ENCODE measurements around the gene EGFR. TPM values are rescaled to one million over a fixed set of nuclear protein-coding genes. Genes with fewer than 3 reads are reported as not detected.

The EGFR gene
- total RNA-seq, 4 donors from 2014 or later: 45.5 to 61.1 (median 56.9) TPM

- DNase-seq: peak; percentile 52 to 90 (median 90)
- no peak for TF ChIP-seq POLR2A (IDR thresholded peaks at IDR 0.05)
- peak in 5 of 6 experiments; percentile 24 to 94 (median 90) for TF ChIP-seq CTCF (IDR thresholded peaks at IDR 0.05)
- H3K36me3 ChIP-seq: no peaks in the 10 kb centered on the region
- H3K27ac ChIP-seq: peak overlapping the region in 1 of 4 donors; percentile 32
- H3K4me3 ChIP-seq: peak overlapping the region; percentile 35 to 67 (median 57)
- no peaks in the 10 kb centered on the region for H3K9me3 ChIP-seq
- peaks cover 0 to 10% (median 3%) of the 10 kb centered on the region in 4 donors for H3K4me1 ChIP-seq
- H3K27me3 ChIP-seq: no peaks in the 10 kb centered on the region
Measured at GRCh38 chr7:55255496-55256445, 237.0 kb downstream of the EGFR start.

DNA sequence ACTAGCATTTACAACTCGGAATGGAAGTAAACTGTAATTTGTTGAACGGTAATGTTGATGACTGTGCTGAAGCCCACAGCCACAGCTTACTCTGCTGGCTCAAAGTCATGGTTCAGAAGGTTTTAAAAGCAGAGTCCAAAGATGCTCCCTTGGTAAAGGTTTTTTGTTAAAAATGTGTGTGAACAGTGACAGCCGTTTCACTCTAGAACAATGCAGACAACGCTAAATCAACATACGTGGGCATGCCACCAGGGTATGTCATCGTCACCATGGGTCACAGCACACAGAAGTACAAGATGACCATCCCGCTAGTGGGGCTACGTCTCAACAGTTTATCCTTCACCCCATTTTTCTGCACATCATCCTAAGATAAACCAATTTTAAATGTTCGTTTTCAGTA lies 239.8 kb downstream of the EGFR start:
- Histone ChIP-seq H3K27ac (no peak overlapping the region), H3K4me1 (peaks cover 0 to 10% (median 3%) of the 10 kb centered on the region in 4 donors), H3K9me3 (no peaks in the 10 kb centered on the region), H3K36me3 (no peaks in the 10 kb centered on the region), H3K4me3 (no peak overlapping the region), H3K27me3 (no peaks in the 10 kb centered on the region)
- TF ChIP-seq POLR2A (IDR thresholded peaks at IDR 0.05) (no peak), CTCF (IDR thresholded peaks at IDR 0.05) (no peak)
- DNase-seq: no peak

- H3K36me3 ChIP-seq: no peaks in the 10 kb centered on the region
- no peak overlapping the region for H3K4me3 ChIP-seq
- no peaks in the 10 kb centered on the region for H3K27me3 ChIP-seq
- H3K4me1 ChIP-seq: peaks cover 0 to 4% (median 0%) of the 10 kb centered on the region in 4 donors
- no peaks in the 10 kb centered on the region for H3K9me3 ChIP-seq
- no peak for DNase-seq
- H3K27ac ChIP-seq: no peak overlapping the region
- TF ChIP-seq CTCF (IDR thresholded peaks at IDR 0.05) (no peak), POLR2A (IDR thresholded peaks at IDR 0.05) (no peak)
Measured at GRCh38 chr7:55260171-55260570, 241.4 kb downstream of the EGFR start.

- Histone ChIP-seq H3K27ac (no peak overlapping the region), H3K4me1 (peaks cover 0 to under 1% (median 0%) of the 10 kb centered on the region in 4 donors), H3K36me3 (no peaks in the 10 kb centered on the region), H3K4me3 (no peak overlapping the region), H3K9me3 (no peaks in the 10 kb centered on the region), H3K27me3 (no peaks in the 10 kb centered on the region)
- DNase-seq: no peak
- TF ChIP-seq POLR2A (IDR thresholded peaks at IDR 0.05) (no peak), CTCF (IDR thresholded peaks at IDR 0.05) (no peak)
Measured at GRCh38 chr7:55260676-55261385, 242.0 kb downstream of the EGFR start.
